WTC11 (cell line): ENCODE results near the gene CPNE2. TPM values are rescaled to one million over a fixed set of nuclear protein-coding genes. Genes with fewer than 3 reads are reported as not detected.

Experiments used
- ATAC-seq: fragments of 200-7000 bp; cut with Tn5 transposase; 2 replicates; pipeline ENCODE4 v1.10.0; 2021; ENCODE audit warnings: mild to moderate bottlenecking, moderate library complexity
- CTCF ChIA-PET: fragments of 300-600 bp; sonication (Branson Sonifier 250); formaldehyde crosslinking; loops from one replicate; lab custom pipeline; 2021; ENCODE audit warnings: antibody characterized with exemption; lab: Charles Lee
- POLR2A ChIA-PET: fragments of 350-600 bp; sonication (Branson Sonifier 250); formaldehyde crosslinking; loops from one replicate; lab custom pipeline; 2021; ENCODE audit warnings: antibody characterized with exemption; lab: Charles Lee
- DNase-seq: peaks from one replicate; pipeline ENCODE4 v3.0.0; 2021; ENCODE audit warnings: low spot score
- H3K27ac Mint-ChIP-seq: 2 replicates; pipeline ENCODE4 v1.8.0; 2021; ENCODE audit warnings: mixed read lengths
- H3K27me3 Mint-ChIP-seq: 2 replicates; pipeline ENCODE4 v1.8.0; 2021; ENCODE audit warnings: low read depth, mild to moderate bottlenecking, moderate library complexity, mixed read lengths
- H3K36me3 Mint-ChIP-seq: 2 replicates; pipeline ENCODE4 v1.8.0; 2021; ENCODE audit warnings: mixed read lengths
- H3K4me1 Mint-ChIP-seq: 2 replicates; pipeline ENCODE4 v1.8.0; 2022; ENCODE audit warnings: mixed read lengths
- H3K4me3 Mint-ChIP-seq: 2 replicates; pipeline ENCODE4 v1.8.0; 2021; ENCODE audit warnings: mild to moderate bottlenecking, moderate library complexity, mixed read lengths
- H3K9me3 Mint-ChIP-seq: 2 replicates; pipeline ENCODE4 v1.8.0; 2021; ENCODE audit warnings: mixed read lengths
- ELF4 ChIP-seq: sonication (generic); formaldehyde crosslinking; IDR thresholded peaks from 2 replicates; pipeline ENCODE4 v1.8.1; 2022; ENCODE audit warnings: low read depth, mild to moderate bottlenecking, moderate library complexity, missing genetic modification reagents
- EMX1 ChIP-seq: fragments of 250-450 bp; sonication (Bioruptor Pico); IDR thresholded peaks from 2 replicates; pipeline ENCODE4 v1.8.0; 2021; ENCODE audit warnings: mild to moderate bottlenecking
- FOXJ3 ChIP-seq: sonication (generic); formaldehyde crosslinking; IDR thresholded peaks from 2 replicates; pipeline ENCODE4 v1.9.0; 2021; ENCODE audit warnings: missing genetic modification reagents, mild to moderate bottlenecking, borderline replicate concordance
- FOXK1 ChIP-seq: sonication (generic); formaldehyde crosslinking; IDR thresholded peaks from 2 replicates; pipeline ENCODE4 v1.8.0; 2022; ENCODE audit warnings: mild to moderate bottlenecking, moderate library complexity, missing genetic modification reagents
- FOXP1 ChIP-seq: sonication (generic); formaldehyde crosslinking; IDR thresholded peaks from 2 replicates; pipeline ENCODE4 v1.8.0; 2022; ENCODE audit warnings: missing genetic modification reagents, mild to moderate bottlenecking, moderate library complexity, borderline replicate concordance
- GRHL2 ChIP-seq: fragments of 250-450 bp; sonication (Bioruptor Pico); IDR thresholded peaks from 2 replicates; pipeline ENCODE4 v1.8.0; 2022; ENCODE audit warnings: mild to moderate bottlenecking, moderate library complexity; ENCODE audit not compliant: insufficient replicate concordance, severe bottlenecking
- GTF2I ChIP-seq: fragments of 250-450 bp; sonication (Bioruptor Pico); conservative IDR thresholded peaks from 2 replicates; pipeline ENCODE4 v1.4.0; 2021; ENCODE audit warnings: mild to moderate bottlenecking
- IRF2 ChIP-seq: sonication (generic); formaldehyde crosslinking; IDR thresholded peaks from 2 replicates; pipeline ENCODE4 v1.8.0; 2022; ENCODE audit warnings: low read depth, missing genetic modification reagents, borderline replicate concordance
- MYBL2 ChIP-seq: sonication (generic); formaldehyde crosslinking; IDR thresholded peaks from 2 replicates; pipeline ENCODE4 v1.8.1; 2023; ENCODE audit warnings: mild to moderate bottlenecking, moderate library complexity, missing genetic modification reagents
- RELA ChIP-seq: sonication (generic); formaldehyde crosslinking; IDR thresholded peaks from 2 replicates; pipeline ENCODE4 v1.8.1; 2022; ENCODE audit warnings: missing genetic modification reagents, mild to moderate bottlenecking, borderline replicate concordance
- RORB ChIP-seq: fragments of 250-450 bp; sonication (Bioruptor Pico); IDR thresholded peaks from 2 replicates; pipeline ENCODE4 v1.9.0; 2021; ENCODE audit warnings: mild to moderate bottlenecking
- SP1 ChIP-seq: sonication (generic); formaldehyde crosslinking; conservative IDR thresholded peaks from 2 replicates; pipeline ENCODE4 v1.8.1; 2022; ENCODE audit warnings: missing genetic modification reagents
- TEAD1 ChIP-seq: sonication (generic); formaldehyde crosslinking; IDR thresholded peaks from 2 replicates; pipeline ENCODE4 v1.8.0; 2022; ENCODE audit warnings: mild to moderate bottlenecking, missing genetic modification reagents
- ZNF232 ChIP-seq: sonication (generic); formaldehyde crosslinking; IDR thresholded peaks from 2 replicates; pipeline ENCODE4 v1.8.0; 2022; ENCODE audit warnings: mild to moderate bottlenecking, missing genetic modification reagents
- ZNF263 ChIP-seq: sonication (generic); formaldehyde crosslinking; IDR thresholded peaks from 2 replicates; pipeline ENCODE4 v1.8.1; 2022; ENCODE audit warnings: low read depth, mild to moderate bottlenecking, moderate library complexity, missing genetic modification reagents
- ZNF317 ChIP-seq: sonication (generic); formaldehyde crosslinking; IDR thresholded peaks from 2 replicates; pipeline ENCODE4 v1.8.1; 2023; ENCODE audit warnings: low read depth, mild to moderate bottlenecking, moderate library complexity, missing genetic modification reagents, borderline replicate concordance
- total RNA-seq: library from RNA; stranded (reverse); gene quantifications from 3 replicates; pipeline ENCODE4 v1.2.3, GENCODE V29; 2021
- TF ChIP-seq, protein P1 (sequence below): sonication (generic); formaldehyde crosslinking; conservative IDR thresholded peaks from 2 replicates; pipeline ENCODE4 v1.8.1; 2022; ENCODE audit warnings: mild to moderate bottlenecking, missing genetic modification reagents
- TF ChIP-seq, protein P2 (sequence below): fragments of 250-450 bp; sonication (Bioruptor Pico); IDR thresholded peaks from 2 replicates; pipeline ENCODE4 v1.9.0; 2021; ENCODE audit warnings: mild to moderate bottlenecking, borderline replicate concordance
- TF ChIP-seq, protein P3 (sequence below): sonication (generic); formaldehyde crosslinking; IDR thresholded peaks from 2 replicates; pipeline ENCODE4 v1.8.1; 2023; ENCODE audit warnings: mild to moderate bottlenecking, missing genetic modification reagents, moderate library complexity

The CPNE2 gene
- total RNA-seq, 1 experiment from 2014 or later: 14.0 TPM

DNA sequence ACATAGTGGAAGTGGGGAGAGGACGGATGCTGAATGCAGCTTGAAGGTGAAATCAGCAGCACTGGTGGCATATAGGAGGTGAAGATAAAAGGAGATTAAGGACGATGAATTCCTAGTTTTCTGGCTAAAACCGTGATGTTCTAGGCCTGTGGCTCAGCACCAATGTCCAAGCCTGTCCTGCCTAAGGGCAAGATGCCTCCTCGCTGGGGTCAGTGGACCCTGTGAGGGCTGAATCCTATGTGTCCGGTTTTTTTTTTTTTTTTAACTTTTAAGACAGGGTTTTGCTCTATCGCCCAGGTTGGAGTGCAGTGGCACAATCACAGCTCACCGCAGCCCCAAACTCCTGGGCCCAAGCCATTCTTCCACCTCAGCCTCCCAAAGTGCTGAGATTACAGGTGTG lies 12.8 kb downstream of the CPNE2 start:
- CTCF ChIA-PET: interaction anchor here (2.0 to 8.2 kb wide), 2 partner anchors 12 to 21 kb away, joined by 7 to 68 read pairs; partner anchors contain the start of gene CPNE2
- peaks cover 49% of the 10 kb centered on the region for H3K4me1 Mint-ChIP-seq

DNA sequence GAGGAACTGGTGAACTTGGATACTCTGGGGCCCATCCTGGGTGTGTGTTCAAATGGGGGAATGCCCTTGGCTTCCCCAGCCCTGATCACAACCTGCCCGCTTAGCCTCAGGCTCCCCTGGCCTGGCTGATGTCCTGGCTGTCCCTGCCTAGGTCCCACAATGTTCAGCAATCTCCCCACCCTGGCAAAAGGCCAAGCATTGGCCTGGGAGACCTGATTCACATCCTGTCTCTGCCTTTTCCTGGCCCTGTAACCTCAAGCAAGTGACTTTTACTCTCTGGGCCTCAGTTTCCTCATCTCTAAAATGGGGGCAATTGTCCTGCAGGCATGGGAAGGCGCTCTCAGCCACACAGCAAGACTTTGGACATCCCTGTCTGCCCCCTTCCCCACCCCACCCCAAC lies 14.4 kb downstream of the CPNE2 start:
- POLR2A ChIA-PET: no interaction called here
- Mint-ChIP-seq H3K4me1 (peaks cover 39% of the 10 kb centered on the region), H3K4me3 (no peak overlapping the region), H3K27ac (no peak overlapping the region), H3K27me3 (no peaks in the 10 kb centered on the region), H3K36me3 (no peaks in the 10 kb centered on the region), H3K9me3 (no peaks in the 10 kb centered on the region)
- no peak for ATAC-seq
- CTCF ChIA-PET: interaction anchor here (0.6 to 8.2 kb wide), 4 partner anchors 14 to 506 kb away, joined by 3 to 68 read pairs (median 4); partner anchors contain the start of gene CPNE2
- no peak for DNase-seq
- TF ChIP-seq ELF4 (CRISPR knock-in tag): no peak
- TF ChIP-seq EMX1 (CRISPR knock-in tag): no peak
- TF ChIP-seq TEAD1: no peak
- TF ChIP-seq, all 79 proteins: peak for 0

More for the DNA sequence above, 12.8 kb downstream of the CPNE2 start:
- Mint-ChIP-seq H3K36me3 (no peaks in the 10 kb centered on the region), H3K27ac (0 out of 2 replicates have a peak overlapping the region, but pooled peaks have one; percentile 10), H3K27me3 (no peaks in the 10 kb centered on the region), H3K4me3 (no peak overlapping the region), H3K9me3 (no peaks in the 10 kb centered on the region)
- ATAC-seq (no peak), DNase-seq (no peak)
- POLR2A ChIA-PET: no interaction called here
- TF ChIP-seq SP1 (CRISPR knock-in tag) (no peak), ZNF263 (no peak), IRF2 (CRISPR knock-in tag) (no peak), RELA (CRISPR knock-in tag) (no peak), ZNF317 (CRISPR knock-in tag) (no peak), GTF2I (no peak), FOXP1 (CRISPR knock-in tag) (no peak), FOXJ3 (no peak), FOXK1 (CRISPR knock-in tag) (no peak), GRHL2 (CRISPR knock-in tag) (no peak), RORB (CRISPR knock-in tag) (no peak), ELF4 (CRISPR knock-in tag) (no peak), MYBL2 (CRISPR knock-in tag) (no peak), ZNF232 (CRISPR knock-in tag) (no peak)
- TF ChIP-seq, protein P1, sequence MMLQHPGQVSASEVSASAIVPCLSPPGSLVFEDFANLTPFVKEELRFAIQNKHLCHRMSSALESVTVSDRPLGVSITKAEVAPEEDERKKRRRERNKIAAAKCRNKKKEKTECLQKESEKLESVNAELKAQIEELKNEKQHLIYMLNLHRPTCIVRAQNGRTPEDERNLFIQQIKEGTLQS (CRISPR knock-in tag): no peak
- TF ChIP-seq, protein P2, sequence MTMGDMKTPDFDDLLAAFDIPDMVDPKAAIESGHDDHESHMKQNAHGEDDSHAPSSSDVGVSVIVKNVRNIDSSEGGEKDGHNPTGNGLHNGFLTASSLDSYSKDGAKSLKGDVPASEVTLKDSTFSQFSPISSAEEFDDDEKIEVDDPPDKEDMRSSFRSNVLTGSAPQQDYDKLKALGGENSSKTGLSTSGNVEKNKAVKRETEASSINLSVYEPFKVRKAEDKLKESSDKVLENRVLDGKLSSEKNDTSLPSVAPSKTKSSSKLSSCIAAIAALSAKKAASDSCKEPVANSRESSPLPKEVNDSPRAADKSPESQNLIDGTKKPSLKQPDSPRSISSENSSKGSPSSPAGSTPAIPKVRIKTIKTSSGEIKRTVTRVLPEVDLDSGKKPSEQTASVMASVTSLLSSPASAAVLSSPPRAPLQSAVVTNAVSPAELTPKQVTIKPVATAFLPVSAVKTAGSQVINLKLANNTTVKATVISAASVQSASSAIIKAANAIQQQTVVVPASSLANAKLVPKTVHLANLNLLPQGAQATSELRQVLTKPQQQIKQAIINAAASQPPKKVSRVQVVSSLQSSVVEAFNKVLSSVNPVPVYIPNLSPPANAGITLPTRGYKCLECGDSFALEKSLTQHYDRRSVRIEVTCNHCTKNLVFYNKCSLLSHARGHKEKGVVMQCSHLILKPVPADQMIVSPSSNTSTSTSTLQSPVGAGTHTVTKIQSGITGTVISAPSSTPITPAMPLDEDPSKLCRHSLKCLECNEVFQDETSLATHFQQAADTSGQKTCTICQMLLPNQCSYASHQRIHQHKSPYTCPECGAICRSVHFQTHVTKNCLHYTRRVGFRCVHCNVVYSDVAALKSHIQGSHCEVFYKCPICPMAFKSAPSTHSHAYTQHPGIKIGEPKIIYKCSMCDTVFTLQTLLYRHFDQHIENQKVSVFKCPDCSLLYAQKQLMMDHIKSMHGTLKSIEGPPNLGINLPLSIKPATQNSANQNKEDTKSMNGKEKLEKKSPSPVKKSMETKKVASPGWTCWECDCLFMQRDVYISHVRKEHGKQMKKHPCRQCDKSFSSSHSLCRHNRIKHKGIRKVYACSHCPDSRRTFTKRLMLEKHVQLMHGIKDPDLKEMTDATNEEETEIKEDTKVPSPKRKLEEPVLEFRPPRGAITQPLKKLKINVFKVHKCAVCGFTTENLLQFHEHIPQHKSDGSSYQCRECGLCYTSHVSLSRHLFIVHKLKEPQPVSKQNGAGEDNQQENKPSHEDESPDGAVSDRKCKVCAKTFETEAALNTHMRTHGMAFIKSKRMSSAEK (CRISPR knock-in tag): no peak
- TF ChIP-seq, protein P3, sequence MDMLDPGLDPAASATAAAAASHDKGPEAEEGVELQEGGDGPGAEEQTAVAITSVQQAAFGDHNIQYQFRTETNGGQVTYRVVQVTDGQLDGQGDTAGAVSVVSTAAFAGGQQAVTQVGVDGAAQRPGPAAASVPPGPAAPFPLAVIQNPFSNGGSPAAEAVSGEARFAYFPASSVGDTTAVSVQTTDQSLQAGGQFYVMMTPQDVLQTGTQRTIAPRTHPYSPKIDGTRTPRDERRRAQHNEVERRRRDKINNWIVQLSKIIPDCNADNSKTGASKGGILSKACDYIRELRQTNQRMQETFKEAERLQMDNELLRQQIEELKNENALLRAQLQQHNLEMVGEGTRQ: no peak
